GM23248 (cell line): ENCODE measurements around the gene ABCC1. TPM values are rescaled to one million over a fixed set of nuclear protein-coding genes. Genes with fewer than 3 reads are reported as not detected.

Experiments used
- DNase-seq: peaks from one replicate; pipeline ENCODE4 v3.0.0-alpha.2; 2015
- H2AFZ ChIP-seq: fragments of 200-600 bp; sonication (generic); 2 replicates; pipeline ENCODE4 v1.6.1; 2016; ENCODE audit warnings: antibody characterized with exemption
- H3F3A ChIP-seq: fragments of 200-600 bp; sonication (generic); 2 replicates; pipeline ENCODE4 v1.6.1; 2016; ENCODE audit warnings: mild to moderate bottlenecking, antibody characterized with exemption, mixed run types; ENCODE audit not compliant: insufficient read depth
- H3K27ac ChIP-seq: fragments of 200-600 bp; sonication (generic); 2 replicates; pipeline ENCODE4 v1.5.1; 2016; ENCODE audit warnings: mild to moderate bottlenecking
- H3K27me3 ChIP-seq: fragments of 200-600 bp; sonication (generic); replicated peaks from 2 replicates; pipeline ENCODE4 v1.6.1; 2016; ENCODE audit warnings: mild to moderate bottlenecking; ENCODE audit not compliant: insufficient read depth
- H3K36me3 ChIP-seq: fragments of 200-600 bp; sonication (generic); 2 replicates; pipeline ENCODE4 v1.6.1; 2016; ENCODE audit warnings: low read depth, mild to moderate bottlenecking
- H3K4me1 ChIP-seq: fragments of 200-600 bp; sonication (generic); 2 replicates; pipeline ENCODE4 v1.6.1; 2016; ENCODE audit warnings: mild to moderate bottlenecking; ENCODE audit not compliant: insufficient read depth
- H3K4me2 ChIP-seq: fragments of 200-600 bp; sonication (generic); one replicate; pipeline ENCODE4 v1.6.1; 2016; ENCODE audit warnings: mild to moderate bottlenecking; ENCODE audit not compliant: unreplicated experiment
- H3K4me3 ChIP-seq: fragments of 200-600 bp; sonication (generic); 2 replicates; pipeline ENCODE4 v1.5.1; 2016; ENCODE audit warnings: mild to moderate bottlenecking
- H3K79me2 ChIP-seq: fragments of 200-600 bp; sonication (generic); 2 replicates; pipeline ENCODE4 v1.6.1; 2016; ENCODE audit warnings: mild to moderate bottlenecking; ENCODE audit not compliant: insufficient read depth
- H3K9ac ChIP-seq: fragments of 200-600 bp; sonication (generic); 2 replicates; pipeline ENCODE4 v1.6.1; 2016; ENCODE audit warnings: mild to moderate bottlenecking
- H3K9me2 ChIP-seq: fragments of 200-600 bp; sonication (generic); 2 replicates; pipeline ENCODE4 v1.6.1; 2016; ENCODE audit warnings: mixed run types, mild to moderate bottlenecking, moderate library complexity; ENCODE audit not compliant: insufficient read depth
- H3K9me3 ChIP-seq: fragments of 200-600 bp; sonication (generic); one replicate; pipeline ENCODE4 v1.6.1; 2017; ENCODE audit warnings: low read depth
- H4K20me1 ChIP-seq: fragments of 200-600 bp; sonication (generic); 2 replicates; pipeline ENCODE4 v1.6.0; 2016; ENCODE audit not compliant: insufficient read depth
- EZH2 ChIP-seq: fragments of 200-600 bp; sonication (generic); IDR thresholded peaks from 2 replicates; pipeline ENCODE4 v1.6.1; 2018; ENCODE audit warnings: antibody characterized with exemption, mild to moderate bottlenecking; ENCODE audit not compliant: insufficient read depth, poor library complexity, severe bottlenecking
- EZH2phosphoT487 ChIP-seq: fragments of 200-600 bp; sonication (generic); IDR thresholded peaks from 2 replicates; pipeline ENCODE4 v1.6.1; 2018; ENCODE audit warnings: antibody characterized with exemption, moderate library complexity, mild to moderate bottlenecking, low read depth; ENCODE audit not compliant: insufficient read depth
- WGBS, 2 experiments: methylation state at CpG; one replicate each; pipeline ENCODE4 v1.1.6; 2015 to 2017; ENCODE audit warnings: low lambda C conversion rate in 2 of 2, low coverage in 1 of 2; ENCODE audit errors: missing lambda C conversion rate in 2 of 2; 5-methylcytosine and 5-hydroxymethylcytosine counted together
- in situ Hi-C: fragments of 300-500 bp; cut with MboI; formaldehyde crosslinking; loops from 2 replicates; pipeline ENCODE4 v1.15.0; 2020
- polyA plus RNA-seq: library from polyadenylated mRNA; unstranded; fragments of >200 nt; fragmentation: Nextera tagmentation; extraction: Ambion mirVana; gene quantifications from 2 replicates; pipeline ENCODE4 v1.2.1, GENCODE V29; 2016
- total RNA-seq: library from RNA; depleted of rRNA; stranded (reverse); fragments of >200 nt; shearing (Covaris generic); gene quantifications from 2 replicates; pipeline ENCODE4 v1.2.3, GENCODE V29; 2014

The ABCC1 gene
- total and polyA plus RNA-seq, 2 experiments from 2014 or later, result 16.2 to 25.5 TPM

DNA sequence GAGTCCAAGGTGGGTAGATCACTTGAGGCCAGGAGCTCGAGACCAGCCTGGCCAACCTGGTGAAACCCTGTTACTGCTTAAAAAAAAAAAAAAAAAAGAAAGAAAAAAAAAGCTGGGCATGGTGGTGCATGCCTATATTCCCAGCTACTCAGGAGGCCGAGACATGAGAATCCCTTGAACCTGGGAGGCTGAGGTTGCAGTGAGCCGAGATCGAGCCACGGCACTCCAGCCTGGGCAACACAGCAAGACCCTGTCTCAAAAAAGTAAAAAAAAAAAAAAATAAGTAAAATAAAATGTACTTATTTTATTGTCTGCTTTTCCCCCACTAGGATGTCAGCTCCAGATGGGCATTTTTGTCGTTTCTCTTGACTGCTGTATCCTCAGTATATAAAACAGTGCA is 107.7 kb downstream of the ABCC1 start:
- TF ChIP-seq EZH2phosphoT487, result no peak
- TF ChIP-seq EZH2, result no peak
- H3K27ac ChIP-seq, result no peak overlapping the region
- no peak overlapping the region for H3K4me2 ChIP-seq
- no peak for DNase-seq
- H3F3A ChIP-seq, result no peaks in the 10 kb centered on the region
- no peaks in the 10 kb centered on the region for H3K9me2 ChIP-seq
- 96 to 99% methylated on average over 6 of the region's 6 CpGs for WGBS, 2 experiments
- H4K20me1 ChIP-seq, result no peaks in the 10 kb centered on the region
- no peaks in the 10 kb centered on the region for H3K4me1 ChIP-seq
- peaks cover 23% of the 10 kb centered on the region; the same call in 1 of the 2 replicates for H3K36me3 ChIP-seq
- H3K4me3 ChIP-seq, result no peak overlapping the region
- H2AFZ ChIP-seq, result no peak overlapping the region
- H3K9me3 ChIP-seq, result no peaks in the 10 kb centered on the region
- H3K79me2 ChIP-seq, result peaks cover 4% of the 10 kb centered on the region; the same call in 1 of the 2 replicates
- H3K9ac ChIP-seq, result no peak overlapping the region
- no peaks in the 10 kb centered on the region for H3K27me3 ChIP-seq
- in situ Hi-C loops, result no loop called here

DNA sequence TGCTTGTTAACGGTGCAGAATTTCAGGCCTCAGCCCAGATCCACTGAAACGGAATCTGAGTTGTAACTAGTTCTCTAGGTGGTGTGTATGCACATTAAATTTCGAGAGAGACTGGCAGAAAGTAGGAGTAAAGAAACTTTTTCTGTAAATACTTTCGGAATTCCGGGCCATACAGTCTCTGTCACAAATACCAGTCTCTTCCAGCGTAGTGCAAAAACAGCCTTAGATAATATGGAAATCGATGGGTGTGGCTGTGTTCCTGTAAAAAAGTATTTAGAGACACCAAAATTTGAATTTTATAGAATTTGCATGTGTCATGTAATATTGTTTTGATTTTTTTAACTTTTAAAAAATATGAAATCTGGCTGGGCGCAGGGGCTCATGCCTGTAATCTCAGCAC is 109.7 kb downstream of the ABCC1 start:
- WGBS, 2 experiments, result 91 to 93% methylated on average over 8 of the region's 8 CpGs
- Histone ChIP-seq H3K4me2 (no peak overlapping the region), H3K79me2 (peaks cover 6% of the 10 kb centered on the region), H3K36me3 (peaks cover 27% of the 10 kb centered on the region; the same call in 1 of the 2 replicates), H3K27me3 (no peaks in the 10 kb centered on the region), H2AFZ (no peak overlapping the region), H4K20me1 (no peaks in the 10 kb centered on the region), H3K9ac (no peak overlapping the region), H3K9me3 (no peaks in the 10 kb centered on the region), H3K9me2 (no peaks in the 10 kb centered on the region), H3K4me3 (no peak overlapping the region), H3F3A (no peaks in the 10 kb centered on the region; the same call in 1 of the 2 replicates), H3K4me1 (no peaks in the 10 kb centered on the region), H3K27ac (no peak overlapping the region)
- TF ChIP-seq EZH2, result no peak
- no peak for TF ChIP-seq EZH2phosphoT487
- DNase-seq, result no peak
- in situ Hi-C loops, result no loop called here

GRCh38 chr16:16059895-16060590 is 110.6 kb downstream of the ABCC1 start:
- no peak for DNase-seq
- Histone ChIP-seq H3K4me1 (no peaks in the 10 kb centered on the region), H3K9me2 (no peaks in the 10 kb centered on the region), H3K36me3 (peaks cover 27% of the 10 kb centered on the region; the same call in 1 of the 2 replicates), H3K27ac (no peak overlapping the region), H3K79me2 (peaks cover 11% of the 10 kb centered on the region), H3F3A (no peaks in the 10 kb centered on the region; the same call in 1 of the 2 replicates), H3K4me3 (no peak overlapping the region), H4K20me1 (no peaks in the 10 kb centered on the region), H3K4me2 (no peak overlapping the region), H3K9ac (no peak overlapping the region), H3K9me3 (no peaks in the 10 kb centered on the region), H2AFZ (no peak overlapping the region), H3K27me3 (no peaks in the 10 kb centered on the region)
- in situ Hi-C loops, result no loop called here
- WGBS, 2 experiments, result 95 to 97% methylated on average over 11 of the region's 11 CpGs
- TF ChIP-seq EZH2phosphoT487, result no peak
- no peak for TF ChIP-seq EZH2

- WGBS, 2 experiments, result 66 to 70% methylated on average over 16 of the region's 16 CpGs
- DNase-seq, result no peak
Observed at GRCh38 chr16:16062023-16062937, 112.9 kb downstream of the ABCC1 start.

More at GRCh38 chr16:16062023-16062937, 112.9 kb downstream of the ABCC1 start:
- Histone ChIP-seq H3K4me1 (no peaks in the 10 kb centered on the region), H2AFZ (no peak overlapping the region), H3K4me2 (no peak overlapping the region), H3K9me2 (no peaks in the 10 kb centered on the region), H3K27me3 (no peaks in the 10 kb centered on the region), H3F3A (no peaks in the 10 kb centered on the region; the same call in 1 of the 2 replicates), H3K9me3 (no peaks in the 10 kb centered on the region), H3K79me2 (peaks cover 34% of the 10 kb centered on the region), H3K27ac (no peak overlapping the region), H3K4me3 (no peak overlapping the region), H3K36me3 (peaks cover 27% of the 10 kb centered on the region; the same call in 1 of the 2 replicates), H3K9ac (no peak overlapping the region), H4K20me1 (no peaks in the 10 kb centered on the region)
- in situ Hi-C loops, result no loop called here
- TF ChIP-seq EZH2phosphoT487 (no peak), EZH2 (no peak)
